LoVo (cell line): ENCODE measurements around the gene CPEB4.
A peak's percentile ranks its signal among the peaks of the same experiment; 100 is the strongest.

Experiments used
- DNase-seq: peaks from one replicate; pipeline ENCODE4 v3.0.0-alpha.2; 2016; ENCODE audit warnings: low spot score

Gene CPEB4

GRCh38 chr5:173944511-173944910 lies 56.4 kb downstream of the CPEB4 start:
- DNase-seq, result no peak

GRCh38 chr5:173945160-173945559 lies 57.0 kb downstream of the CPEB4 start:
- DNase-seq, result no peak

DNA sequence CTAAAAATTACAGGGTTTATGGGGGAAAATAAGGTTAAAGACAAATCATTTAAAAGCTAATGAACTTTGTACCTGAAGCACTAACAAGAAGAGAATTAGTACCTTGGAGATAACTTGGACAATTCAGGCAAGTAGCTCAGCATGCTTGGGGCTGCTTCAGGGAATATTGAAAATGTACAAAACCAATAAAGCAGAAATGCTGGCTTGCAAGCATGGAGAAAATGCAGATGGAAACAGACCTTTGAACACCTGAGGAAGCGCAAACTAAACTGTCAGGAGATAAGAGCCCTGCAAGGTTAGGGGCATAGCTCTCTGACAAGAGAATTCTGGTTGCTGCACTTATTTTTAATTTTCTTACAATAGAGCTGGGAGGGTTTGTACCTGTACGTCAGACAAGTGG lies 58.2 kb downstream of the CPEB4 start:
- no peak for DNase-seq

DNA sequence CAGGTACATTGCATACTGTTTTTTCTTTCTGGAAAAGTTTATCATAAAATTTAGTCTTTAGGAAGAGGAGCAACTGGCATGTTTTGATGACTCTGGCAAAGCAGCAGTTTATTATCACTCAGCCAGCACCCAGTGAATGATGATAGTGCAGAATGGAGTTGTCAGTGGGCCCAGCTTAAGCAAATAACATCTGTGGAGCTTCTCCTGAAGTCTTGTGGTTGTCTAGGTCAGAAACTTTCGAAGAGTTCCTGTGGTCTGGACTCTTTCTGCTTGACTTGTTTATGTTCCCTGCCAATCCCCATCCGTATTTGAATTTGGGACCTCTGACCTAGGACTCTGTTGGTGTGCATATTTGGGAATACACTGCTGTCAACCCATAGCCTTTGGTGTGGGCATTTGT lies 62.7 kb downstream of the CPEB4 start:
- DNase-seq, result no peak

GRCh38 chr5:173953528-173954090 lies 65.5 kb downstream of the CPEB4 start:
- DNase-seq, result no peak

DNA sequence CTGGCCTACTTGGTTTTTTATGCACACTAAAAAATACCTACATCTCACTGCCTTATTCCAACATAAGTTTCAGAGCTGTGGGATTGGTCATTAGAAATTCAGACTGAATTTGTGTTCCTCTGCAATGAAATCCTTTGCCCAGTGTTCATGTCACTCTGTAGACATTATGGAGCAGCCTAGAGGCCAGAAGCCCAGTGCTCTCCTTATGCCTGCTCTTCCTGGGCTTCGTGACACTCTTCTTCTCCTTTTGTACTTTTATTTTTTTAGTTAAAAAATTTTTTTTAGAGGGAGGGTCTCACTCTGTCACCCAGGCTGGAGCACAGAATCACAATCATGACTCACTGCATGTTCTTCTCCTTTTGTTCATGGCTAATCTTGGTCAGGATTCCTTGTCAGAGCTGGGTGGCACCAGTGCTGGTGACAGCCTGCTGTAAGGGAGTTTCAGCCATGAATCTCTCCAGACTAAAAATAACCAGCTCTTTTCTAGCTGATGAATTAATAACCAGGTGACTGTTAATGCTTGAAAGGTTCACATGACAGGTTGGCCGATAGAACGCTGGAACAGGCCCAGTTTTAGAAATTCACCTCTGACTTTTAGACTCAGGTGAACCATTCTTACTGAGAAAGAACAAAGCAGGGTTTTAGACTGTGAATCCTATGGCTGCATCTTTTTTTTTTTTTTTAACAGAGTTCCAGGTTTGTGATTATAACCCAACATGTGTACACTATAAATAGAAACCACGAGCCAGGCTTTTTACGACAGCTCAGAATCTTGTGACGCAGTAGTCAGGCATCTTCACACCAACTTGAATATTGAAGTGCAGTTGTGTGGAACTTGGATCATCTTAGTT lies 66.7 kb downstream of the CPEB4 start:
- no peak for DNase-seq

- DNase-seq, result no peak
Observed at GRCh38 chr5:173960986-173961385, 72.8 kb downstream of the CPEB4 start.

DNA sequence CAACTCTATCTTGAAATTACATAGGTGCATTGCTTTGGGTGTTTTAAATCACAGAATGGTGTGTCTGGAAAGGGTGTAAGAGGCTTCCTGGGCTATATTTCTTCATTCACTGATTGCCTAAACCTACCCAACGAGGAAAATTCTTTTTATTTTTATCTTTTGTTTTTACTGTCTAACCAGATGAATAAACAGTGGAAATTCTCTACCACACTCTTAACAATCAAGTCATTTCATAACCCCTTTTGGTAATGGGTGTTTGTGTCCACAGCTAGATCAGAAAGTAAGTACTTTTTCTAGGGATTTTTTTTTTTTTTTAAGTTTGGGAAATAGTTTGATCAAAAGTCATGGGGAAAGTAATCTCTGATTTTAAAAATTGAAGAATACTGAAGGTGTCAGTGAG lies 73.3 kb downstream of the CPEB4 start:
- DNase-seq, result no peak

GRCh38 chr5:173962436-173962972 lies 74.4 kb downstream of the CPEB4 start:
- DNase-seq, result no peak

DNA sequence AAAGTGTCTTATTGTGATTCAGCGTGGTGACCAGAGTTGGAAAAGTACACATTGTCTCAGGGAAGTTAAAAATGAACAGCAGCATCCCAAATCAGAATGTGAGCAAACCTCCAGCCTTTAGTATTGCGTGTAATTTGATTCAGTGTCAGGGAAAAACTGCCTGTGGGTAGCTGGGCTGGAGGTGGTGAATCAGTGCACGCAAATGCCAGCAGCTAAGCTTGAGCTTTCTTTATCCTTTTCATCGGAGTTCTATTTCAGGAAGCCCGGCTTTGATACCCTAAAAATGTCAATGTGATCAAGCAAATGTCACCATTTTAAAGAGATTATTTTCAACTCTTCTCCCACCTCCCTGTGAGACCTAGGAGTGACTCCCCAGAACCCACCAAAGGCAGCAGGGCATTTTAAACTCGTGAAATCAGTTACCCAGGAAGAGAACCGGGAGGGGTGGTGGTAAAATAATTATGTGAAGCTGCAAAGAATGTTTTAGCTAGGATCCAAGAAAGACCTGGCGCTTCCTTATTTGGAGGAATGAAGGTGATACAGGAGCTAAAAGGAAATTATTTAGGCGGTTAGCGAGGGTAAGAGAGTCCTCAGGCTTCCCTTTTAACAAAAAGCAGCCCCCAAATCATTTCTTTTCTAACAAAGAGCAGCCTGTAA lies 75.2 kb downstream of the CPEB4 start:
- DNase-seq, result no peak

GRCh38 chr5:173963867-173964441 lies 75.8 kb downstream of the CPEB4 start:
- DNase-seq, result no peak

GRCh38 chr5:173964506-173964905 lies 76.4 kb downstream of the CPEB4 start:
- no peak for DNase-seq

DNA sequence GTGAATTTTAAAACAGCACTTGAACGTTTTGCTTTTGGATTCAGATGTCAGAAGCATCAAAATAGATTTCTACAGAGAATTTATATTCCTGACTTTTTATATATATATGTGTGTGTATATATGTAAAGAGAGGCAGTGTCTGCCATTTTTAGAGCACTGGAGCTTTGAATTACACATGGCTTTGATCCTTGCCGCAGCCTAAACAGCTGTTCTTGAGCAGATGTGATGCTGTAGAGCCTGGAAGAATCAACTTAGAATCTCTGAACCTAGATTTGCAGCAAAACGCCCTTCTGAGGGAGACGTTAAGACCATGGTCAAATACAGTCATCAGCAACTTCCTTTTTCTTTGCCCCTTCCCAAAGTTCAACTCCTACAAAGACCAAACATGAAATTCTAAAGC lies 79.1 kb downstream of the CPEB4 start:
- DNase-seq, result no peak

- DNase-seq, result no peak
Observed at GRCh38 chr5:173968154-173968797, 80.1 kb downstream of the CPEB4 start.

- no peak for DNase-seq
Observed at GRCh38 chr5:173969167-173970049, 81.3 kb downstream of the CPEB4 start.

- DNase-seq, result no peak
Observed at GRCh38 chr5:173970878-173971650, 82.9 kb downstream of the CPEB4 start.

- no peak for DNase-seq
Observed at GRCh38 chr5:173971681-173972345, 83.7 kb downstream of the CPEB4 start.

DNA sequence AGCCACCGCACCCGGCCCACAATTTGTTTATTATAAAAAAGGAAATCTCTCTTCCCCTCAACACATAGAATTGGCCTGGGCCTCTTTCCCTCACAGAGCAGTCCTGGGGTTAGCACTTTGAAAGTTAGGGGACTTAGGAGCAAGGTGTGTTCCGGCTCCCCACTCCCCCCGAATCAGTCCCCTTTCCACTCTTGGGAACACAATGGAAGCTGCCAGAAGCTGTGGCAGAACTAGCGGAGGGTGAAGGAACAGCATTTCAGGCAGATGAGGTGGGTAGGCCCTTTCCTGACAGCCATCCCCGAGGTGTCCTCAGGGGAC lies 84.4 kb downstream of the CPEB4 start:
- no peak for DNase-seq

- peak; percentile 78 for DNase-seq
Observed at GRCh38 chr5:173972925-173973615, 84.9 kb downstream of the CPEB4 start.
